ENCODE results near the gene UCP3.

UCP3 gene

DNA sequence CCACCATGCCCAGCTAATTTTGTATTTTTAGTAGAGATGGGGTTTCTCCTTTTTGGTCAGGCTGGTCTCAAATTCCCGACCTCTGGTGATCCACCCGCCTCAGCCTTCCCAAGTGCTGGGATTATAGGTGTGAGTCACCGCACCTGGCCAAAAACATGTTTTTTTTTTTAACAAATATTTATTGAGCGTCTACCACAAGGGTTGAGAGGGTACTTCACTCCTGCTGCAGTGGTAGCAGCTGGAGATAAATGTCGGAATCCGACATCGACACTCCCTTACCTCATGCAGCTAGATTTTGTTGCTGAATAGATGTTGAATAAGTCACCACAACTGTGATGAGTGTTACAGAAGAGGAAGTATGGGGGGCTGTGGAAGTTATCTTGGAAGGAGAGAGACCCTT lies 57.1 kb downstream of the UCP3 start:
- no peak for DNase-seq (ENCODE audit: low read depth)

DNA sequence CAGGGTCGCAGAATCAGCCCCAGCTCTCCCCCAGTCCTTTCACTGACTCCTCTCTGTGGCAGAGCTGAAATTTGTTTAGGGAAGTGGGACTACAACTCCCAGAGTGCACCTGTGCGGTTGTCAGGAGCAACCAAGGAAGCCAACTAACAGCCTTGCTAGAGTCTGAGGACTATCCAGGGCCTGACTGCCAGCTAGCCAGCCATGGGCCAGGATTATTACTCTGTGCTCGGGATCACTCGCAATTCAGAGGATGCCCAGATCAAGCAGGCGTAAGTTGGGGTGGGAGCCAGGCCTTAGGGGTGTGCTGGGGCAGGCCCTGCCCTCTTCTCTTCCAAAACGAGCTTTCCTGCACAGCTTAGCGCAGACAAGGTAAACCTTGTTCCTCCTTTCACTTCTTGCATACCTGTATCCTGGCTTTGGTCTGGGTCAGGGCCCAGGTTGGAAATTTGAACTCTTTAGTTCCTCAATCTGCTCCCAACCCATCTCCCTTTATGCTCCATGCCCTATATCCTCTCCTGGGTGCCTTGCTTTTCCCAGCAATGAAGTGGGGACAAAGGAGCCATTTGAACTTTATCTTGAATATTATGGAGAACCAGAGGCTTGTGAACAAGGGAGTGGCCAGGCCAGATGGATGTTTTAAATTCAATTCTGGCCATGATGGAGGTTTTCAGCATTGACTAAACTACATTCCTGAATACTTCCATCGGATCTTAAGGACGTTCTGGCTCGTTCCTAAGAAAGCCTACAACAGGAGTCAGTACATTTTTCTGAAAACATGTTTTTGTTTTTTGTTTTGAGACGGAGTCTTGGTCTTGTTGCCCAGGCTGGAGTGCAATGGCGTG lies 57.8 kb downstream of the UCP3 start, which contains the start of gene DNAJB13:
Gene DNAJB13 (plus strand): TSS at position 158 of the 842 bp plus-strand sequence. CDS start 44 bp downstream, at position 202.
- DNase-seq (ENCODE audit: low read depth) = no peak

All from HS-27A (cell line).